ENCODE measurements around the gene MUC4.
"Not testable (repeated sequence)": the region's sequence is repeated elsewhere in the genome, so short reads cannot be mapped to it uniquely, and the experiment has no call there.

Gene MUC4

DNA sequence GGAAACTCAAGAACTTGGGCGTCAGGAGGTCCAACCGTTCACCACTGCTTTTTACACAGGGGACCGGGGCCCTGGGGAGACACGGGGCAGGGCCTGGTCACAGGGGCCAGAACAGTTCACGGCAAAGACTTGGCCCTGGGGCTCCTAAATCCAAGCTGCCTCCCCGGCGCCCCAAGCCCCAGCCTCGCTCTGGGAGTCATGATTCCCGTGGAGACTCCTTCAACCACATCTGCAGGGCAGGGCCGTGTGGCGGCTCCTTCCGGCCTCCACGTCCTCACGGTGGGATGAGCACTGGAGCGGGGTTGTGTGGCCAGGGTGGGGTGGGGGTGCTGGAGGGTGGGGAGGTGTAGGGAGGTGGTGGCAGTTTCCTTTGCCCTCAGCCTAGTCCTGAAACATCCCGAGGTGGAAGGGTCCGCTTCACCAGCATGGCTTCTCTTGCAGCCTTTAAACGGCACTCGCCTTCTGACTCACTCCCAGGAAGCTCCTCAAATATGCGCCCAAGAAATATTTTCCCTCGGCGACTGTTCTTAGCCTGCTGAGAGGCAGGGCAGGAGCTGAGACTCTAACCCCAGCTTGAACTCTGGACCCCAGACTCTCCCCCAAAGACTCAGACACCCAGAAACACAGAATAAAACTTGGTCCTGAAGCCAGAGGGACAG lies 1.8 kb downstream of the MUC4 start:
- DNase-seq (ENCODE audit: low read depth) = no peak

- DNase-seq (ENCODE audit: low read depth) = no peak
These were observed 2.4 kb downstream of the MUC4 start for GRCh38 chr3:195809291-195809785.

- no peak for DNase-seq (ENCODE audit: low read depth)
These were observed 2.9 kb downstream of the MUC4 start for GRCh38 chr3:195808741-195809290.

DNA sequence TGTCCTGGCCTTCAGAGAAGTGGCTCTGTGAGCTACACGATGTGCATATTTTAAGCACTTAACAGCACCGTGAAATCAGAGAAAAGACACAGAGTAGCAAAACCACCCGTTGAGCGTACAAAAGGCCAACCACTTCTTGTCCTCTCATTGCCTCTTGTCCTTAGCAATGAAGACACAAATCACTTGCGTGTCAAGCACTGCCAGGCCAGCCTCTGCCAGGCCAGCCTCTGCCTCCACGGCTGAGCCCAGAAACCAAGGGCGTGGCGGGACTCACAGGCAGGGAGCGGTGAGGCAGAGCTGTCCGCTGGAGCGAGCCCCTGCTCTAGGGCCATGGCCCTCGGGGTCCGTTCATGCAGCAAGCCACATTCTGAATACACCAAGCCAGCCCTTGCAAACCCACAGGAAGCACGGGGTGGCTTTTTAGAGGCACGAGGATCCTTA lies 4.0 kb downstream of the MUC4 start:
- DNase-seq (ENCODE audit: low read depth) = no peak

GRCh38 chr3:195806916-195807231 lies 4.9 kb downstream of the MUC4 start:
- no peak for DNase-seq (ENCODE audit: low read depth)

DNA sequence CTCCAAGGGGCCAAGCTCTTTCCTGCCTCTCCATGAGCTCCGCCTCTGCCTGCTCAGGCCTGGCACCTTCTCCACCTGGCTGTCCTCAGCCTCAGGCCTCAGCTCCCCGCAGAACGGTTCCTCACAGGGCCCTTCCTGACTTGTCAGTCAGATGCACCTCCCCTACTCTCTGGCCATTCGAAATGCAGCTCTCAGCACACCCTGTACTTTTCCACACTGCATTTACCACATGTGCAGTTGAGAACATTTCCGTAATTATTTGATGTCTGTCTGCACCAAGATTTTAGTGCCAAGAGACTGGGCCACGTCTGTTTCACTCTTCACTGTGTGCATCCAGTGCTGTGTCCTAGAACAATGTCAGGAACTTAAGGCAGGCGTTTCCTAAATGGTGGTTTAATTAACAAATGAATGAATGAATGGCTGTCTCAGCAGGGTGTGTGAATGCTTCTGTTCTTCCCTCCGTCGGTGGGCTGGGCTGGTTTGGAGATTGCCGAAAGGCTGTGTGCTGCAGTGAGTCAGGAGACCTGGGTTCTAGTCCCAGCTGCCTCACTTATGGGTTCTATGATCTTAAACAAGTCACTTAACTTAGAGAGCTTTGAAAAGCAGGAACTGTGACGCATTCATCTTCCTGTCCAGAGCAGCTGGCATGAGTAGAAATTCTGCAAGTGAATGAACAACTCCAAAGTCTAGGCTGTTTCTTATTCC lies 5.4 kb downstream of the MUC4 start:
- DNase-seq (ENCODE audit: low read depth) = no peak

- DNase-seq (ENCODE audit: low read depth) = not testable (repeated sequence)
These were observed 6.1 kb downstream of the MUC4 start for GRCh38 chr3:195805588-195805987.

DNA sequence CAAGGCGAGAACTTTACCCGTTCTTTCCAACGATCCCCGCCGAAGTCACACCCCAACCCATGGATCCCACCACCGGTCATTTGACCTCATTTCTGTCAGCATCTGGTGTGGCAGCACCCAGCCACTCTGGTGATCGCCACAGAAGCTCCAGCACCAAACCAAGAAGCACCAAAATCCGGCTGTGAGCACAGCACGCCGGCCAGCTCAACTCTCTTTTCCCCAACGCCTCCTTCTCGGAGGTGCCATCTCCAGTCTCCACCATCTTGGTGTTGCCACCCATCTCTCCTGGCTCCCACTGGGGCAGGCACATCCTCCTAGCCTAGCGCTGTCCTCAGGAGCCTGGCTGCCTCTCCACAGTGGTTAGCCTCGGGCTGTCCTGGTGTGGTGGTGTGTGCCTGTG lies 6.5 kb downstream of the MUC4 start:
- DNase-seq (ENCODE audit: low read depth) = no peak

DNA sequence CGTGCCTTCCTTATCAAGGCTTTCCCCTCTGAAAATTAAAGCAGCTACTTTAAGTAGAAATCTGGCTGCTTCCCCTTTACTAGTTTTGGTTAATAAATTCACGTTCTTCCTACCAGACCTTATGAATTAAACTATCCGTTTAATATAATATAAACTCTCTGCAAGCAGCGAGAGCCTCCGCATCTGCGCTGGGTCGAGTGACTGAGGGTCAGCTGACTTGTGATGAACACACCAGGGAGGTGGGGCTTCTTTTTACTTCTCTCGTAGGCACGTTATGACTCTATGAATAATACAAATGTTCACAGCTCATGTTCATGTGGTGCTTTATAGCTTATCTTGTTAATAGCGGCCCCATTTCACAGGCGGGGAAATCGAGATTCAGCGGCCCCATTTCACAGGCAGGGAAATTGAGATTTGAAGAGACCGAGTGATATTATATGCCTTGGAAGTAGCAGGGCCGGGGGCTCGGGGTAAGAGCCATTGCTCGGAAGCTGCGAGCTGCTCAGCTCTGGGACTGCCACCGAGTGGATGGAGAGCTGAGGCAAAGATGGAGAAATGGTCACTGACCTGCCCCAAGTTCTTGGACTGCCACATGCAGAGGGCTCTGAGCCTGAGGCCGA lies 8.3 kb downstream of the MUC4 start:
- no peak for DNase-seq (ENCODE audit: low read depth)

- DNase-seq (ENCODE audit: low read depth) = no peak
These were observed 8.9 kb downstream of the MUC4 start for GRCh38 chr3:195802795-195803194.

GRCh38 chr3:195802261-195802701 lies 9.4 kb downstream of the MUC4 start:
- no peak for DNase-seq (ENCODE audit: low read depth)

DNA sequence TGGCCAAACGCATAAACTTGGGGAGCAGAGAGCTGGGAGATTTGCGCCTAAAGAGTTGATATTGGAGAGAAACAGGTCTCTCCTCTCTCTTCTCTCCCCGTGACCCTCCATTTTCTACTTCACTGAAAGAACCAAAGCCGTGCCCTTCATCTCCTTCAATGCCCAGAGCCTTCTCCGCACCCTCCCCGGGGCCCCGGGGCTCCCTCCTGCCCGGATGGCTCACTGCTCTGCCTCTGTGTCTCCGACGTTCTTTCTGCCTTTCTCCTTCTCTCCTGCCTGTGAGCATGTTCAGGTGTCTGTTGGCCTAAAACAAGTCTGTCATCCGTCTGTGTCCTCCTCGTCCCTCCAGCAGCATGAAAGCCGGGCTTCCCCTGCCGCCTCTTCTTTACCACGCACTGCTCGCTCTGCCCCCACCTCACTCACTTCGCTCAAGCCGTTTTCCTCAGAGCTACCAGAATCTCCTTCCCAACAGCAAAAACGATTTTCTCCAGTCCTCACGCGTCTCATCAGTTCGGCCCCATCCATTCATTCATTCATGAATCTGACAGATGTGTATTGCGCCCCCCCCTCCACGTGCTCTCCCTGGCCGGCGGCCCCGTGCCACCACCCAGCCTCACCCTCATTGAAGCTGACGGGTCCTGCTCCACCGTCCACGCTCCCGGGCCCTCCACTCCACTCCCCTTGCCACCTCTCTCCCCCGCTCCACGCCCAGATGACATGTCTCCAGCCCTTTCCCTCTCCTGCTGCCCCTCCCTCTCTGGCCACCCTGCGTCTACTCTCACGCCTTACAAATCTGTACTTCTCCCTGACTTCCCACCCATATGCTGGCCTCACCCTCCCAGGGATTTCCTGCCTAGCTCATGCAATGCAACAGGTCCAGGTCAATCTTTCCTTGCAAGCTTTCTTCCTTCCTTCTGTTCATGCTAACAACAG lies 10.2 kb downstream of the MUC4 start:
- DNase-seq (ENCODE audit: low read depth) = no peak

- no peak for DNase-seq (ENCODE audit: low read depth)
These were observed 11.5 kb downstream of the MUC4 start for GRCh38 chr3:195800240-195800639.

DNA sequence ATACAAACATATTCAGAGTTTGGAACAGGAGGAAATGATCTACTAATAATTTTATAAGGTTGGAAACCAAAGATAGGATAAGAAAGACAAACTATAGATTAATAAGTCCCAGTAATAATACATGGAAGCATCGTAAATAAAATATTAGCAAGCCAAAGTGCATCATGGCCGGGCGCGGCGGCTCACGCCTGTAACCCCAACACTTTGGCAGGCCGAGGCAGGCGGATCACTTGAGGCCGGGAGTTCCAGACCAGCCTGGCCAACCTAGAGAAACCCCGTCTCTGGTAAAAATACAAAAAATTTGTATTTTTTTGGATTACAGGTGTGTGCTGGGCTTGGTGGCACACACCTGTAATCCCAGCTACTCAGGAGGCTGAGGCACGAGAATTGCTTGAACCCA lies 14.9 kb downstream of the MUC4 start:
- DNase-seq (ENCODE audit: low read depth) = no peak

- no peak for DNase-seq (ENCODE audit: low read depth)
These were observed 17.0 kb downstream of the MUC4 start for GRCh38 chr3:195794708-195795107.

DNA sequence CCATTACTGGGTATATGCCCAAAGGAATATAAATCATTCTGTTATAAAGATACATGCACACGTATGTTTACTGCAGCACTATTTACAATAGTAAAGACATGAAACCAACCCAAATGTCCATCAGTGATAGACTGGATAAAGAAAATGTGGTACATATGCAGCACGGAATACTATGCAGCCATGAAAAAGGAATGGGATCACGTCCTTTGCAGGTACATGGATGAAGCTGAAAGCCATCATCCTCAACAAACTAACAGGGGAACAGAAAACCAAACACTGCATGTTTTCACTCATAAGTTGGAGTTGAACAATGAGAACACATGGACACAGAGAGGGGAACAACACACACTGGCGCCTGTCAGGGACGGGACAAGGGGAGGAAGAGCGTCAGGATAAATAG lies 19.1 kb downstream of the MUC4 start:
- DNase-seq (ENCODE audit: low read depth) = not testable (repeated sequence)

DNA sequence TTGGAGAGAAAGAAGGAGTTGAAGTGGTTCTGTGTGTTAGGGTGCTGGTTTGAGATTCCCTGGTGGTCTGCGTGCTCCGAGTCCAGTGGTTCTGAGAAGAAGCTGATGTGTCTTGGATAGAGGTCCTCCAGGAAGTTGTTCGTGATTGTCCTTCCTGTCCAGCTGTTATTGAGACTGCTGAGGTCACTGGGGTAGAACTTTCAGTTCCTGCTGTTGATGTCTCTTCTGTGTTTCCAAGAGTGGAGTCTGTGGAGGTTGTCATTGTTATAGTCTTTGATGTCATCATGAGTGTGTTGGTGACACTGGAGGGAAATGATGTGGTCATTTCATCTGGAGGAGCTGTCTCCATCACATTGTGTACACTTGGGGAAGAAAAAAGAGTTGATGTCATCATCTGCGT lies 20.8 kb downstream of the MUC4 start:
- no peak for DNase-seq (ENCODE audit: low read depth)

- no peak for DNase-seq (ENCODE audit: low read depth)
These were observed 22.8 kb downstream of the MUC4 start for GRCh38 chr3:195788711-195789581.

DNA sequence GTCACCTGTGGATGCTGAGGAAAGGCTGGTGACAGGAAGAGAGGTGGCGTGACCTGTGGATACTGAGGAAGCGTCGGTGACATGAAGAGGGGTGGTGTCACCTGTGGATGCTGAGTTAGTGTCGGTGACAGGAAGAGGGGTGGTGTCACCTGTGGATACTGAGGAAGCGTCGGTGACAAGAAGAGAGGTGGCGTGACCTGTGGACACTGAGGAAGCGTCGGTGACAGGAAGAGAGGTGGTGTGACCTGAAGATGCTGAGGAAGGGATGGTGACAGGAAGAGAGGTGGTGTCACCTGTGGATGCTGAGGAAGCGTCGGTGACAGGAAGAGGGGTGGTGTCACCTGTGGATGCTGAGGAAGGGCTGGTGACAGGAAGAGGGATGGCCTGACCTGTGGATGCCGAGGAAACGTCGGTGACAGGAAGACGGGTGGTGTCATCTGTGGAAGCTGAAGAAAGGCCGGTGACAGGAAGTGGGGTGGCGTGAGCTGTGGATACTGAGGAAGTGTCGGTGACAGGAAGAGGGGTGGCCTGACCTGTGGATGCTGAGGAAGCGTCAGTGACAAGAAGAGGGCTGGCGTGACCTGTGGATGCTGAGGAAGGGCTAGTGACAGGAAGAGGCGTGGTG lies 25.8 kb downstream of the MUC4 start:
- not testable (repeated sequence) for DNase-seq (ENCODE audit: low read depth)

DNA sequence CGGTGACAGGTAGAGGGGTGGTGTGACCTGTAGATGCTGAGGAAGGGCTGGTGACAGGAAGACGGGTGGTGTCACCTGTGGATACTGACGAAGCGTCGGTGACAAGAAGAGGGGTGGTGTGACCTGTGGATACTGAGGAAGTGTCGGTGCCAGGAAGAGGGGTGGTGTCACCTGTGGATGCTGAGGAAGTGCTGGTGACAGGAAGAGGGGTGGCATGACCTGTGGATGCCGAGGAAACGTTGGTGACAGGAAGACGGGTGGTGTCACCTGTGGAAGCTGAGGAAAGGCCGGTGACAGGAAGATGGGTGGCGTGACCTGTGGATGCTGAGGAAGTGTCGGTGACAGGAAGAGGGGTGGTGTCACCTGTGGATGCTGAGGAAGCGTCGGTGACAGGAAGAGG lies 27.7 kb downstream of the MUC4 start:
- not testable (repeated sequence) for DNase-seq (ENCODE audit: low read depth)
